A172 (cell line): ENCODE data around the gene ADGRD1. TPM values are rescaled to one million over a fixed set of nuclear protein-coding genes. Genes with fewer than 3 reads are reported as not detected.

Experiments
- DNase-seq: peaks from one replicate; pipeline ENCODE4 v3.0.0-alpha.2; 2015; ENCODE audit warnings: low spot score
- total RNA-seq: library from RNA; depleted of rRNA; stranded (reverse); fragments of >200 nt; shearing (Covaris generic); gene quantifications from 2 replicates; pipeline ENCODE4 v1.2.3, GENCODE V29; 2014

The ADGRD1 gene
- total RNA-seq, 1 experiment from 2014 or later, result 0.52 TPM

DNA sequence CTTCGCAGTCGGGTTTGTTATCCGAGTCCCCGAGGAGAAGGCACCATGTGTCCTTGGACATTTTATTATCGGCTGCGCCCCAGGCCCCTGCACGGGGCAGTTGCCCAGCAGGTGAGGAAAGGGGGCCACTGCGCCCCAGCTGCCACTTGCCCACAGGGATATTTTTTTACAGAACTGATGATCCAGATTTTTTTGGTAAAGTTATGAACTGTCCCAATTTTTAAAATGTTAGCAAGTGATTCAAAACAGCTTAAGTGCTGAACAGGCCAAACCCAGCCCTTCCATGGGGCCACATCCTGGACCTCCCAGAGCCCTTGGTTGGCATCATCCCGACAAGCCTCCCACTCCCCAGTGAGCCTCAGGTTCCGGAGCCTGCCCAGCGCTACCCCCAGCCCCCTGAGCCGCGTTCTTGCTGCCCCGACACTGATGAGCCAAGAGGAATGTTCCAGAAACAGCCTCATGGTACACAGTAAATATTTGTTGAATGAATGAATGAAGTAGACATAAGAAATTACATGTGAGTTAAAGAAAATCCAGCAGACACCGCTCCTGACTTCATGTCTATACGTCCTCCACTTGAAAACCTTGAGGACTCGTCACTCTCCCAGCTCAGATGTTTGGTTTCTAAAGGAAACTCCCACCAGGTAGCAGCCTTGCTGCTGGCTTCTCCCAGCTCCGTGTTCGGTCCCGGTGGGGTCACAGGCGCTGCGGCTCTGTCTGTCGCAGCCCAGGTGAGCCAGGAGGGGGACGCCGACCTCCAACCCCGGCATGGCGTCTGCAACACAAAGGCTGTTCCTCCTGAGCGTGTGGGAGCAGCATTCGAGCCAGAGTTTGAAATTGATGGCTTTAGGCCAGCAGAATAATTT is 88.5 kb downstream of the ADGRD1 start:
- DNase-seq, result no peak

- DNase-seq, result no peak
These were observed 89.1 kb downstream of the ADGRD1 start for GRCh38 chr12:131042834-131043245.

GRCh38 chr12:131043401-131043871 is 89.7 kb downstream of the ADGRD1 start:
- DNase-seq, result no peak

GRCh38 chr12:131044136-131044535 is 90.4 kb downstream of the ADGRD1 start:
- DNase-seq, result no peak

DNA sequence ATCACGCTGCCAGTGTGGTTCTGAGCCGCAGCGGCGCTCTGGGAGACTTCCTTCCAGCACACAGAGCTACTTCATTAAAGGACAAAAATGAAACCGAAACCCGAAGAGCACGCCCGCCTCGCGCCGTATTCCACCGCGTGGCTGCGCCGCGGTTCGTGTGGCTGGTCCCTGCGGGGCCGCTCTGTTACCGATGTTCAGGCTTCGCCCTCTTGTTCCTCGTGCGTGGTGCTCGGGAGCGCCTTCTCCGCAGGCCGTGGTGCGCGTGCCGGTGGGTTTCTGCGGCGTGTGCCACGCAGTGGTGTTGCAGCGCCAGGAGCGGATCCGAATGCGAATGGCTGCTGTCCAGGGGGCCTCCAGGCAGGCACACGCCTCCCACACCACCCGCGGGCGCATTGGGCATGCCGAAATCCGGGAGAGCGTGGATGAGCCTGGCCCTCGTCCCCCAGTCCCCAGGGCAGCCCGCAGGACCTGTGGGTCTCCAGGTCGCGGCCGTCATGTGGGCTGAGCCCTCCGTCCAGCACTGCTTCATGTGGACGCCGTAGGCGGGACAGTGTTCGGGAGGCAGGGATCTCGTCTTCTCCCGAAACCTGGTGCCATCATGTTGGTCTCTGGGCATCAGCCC is 91.2 kb downstream of the ADGRD1 start:
- no peak for DNase-seq

DNA sequence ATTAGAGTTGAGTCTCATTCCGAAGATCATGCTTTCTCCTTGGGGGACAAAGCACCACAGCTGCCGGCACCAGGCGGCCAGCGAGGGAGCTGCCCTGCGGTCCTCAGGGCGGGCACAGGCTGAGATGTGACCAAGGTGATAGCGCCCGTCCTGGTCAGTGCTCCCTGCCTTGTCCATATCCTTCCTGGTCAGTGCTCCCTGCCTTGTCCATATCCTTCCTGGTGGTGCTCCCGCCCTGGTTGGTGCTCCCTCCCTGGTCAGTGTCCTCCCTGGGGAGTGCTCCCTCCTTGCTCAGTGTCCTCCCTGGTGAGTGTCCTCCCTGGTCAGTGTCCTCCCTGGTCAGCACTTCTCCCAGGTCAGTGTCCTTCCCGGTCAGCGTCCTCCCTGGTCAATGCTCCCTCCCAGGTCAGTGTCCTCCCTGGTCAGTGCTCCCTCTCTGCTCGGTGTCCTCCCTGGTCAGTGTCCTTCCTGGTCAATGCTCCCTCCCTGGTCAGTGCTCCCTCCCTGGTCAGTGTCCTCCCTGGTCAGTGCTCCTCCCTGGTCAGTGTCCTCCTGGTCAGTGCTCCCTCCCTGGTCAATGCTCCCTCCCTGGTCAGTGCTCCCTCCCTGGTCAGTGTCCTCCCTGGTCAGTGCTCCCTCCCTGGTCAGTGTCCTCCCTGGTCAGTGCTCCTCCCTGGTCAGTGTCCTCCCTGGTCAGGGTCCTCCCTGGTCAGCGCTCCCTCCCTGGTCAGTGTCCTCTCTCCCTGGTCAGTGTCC is 92.2 kb downstream of the ADGRD1 start:
- no peak for DNase-seq

DNA sequence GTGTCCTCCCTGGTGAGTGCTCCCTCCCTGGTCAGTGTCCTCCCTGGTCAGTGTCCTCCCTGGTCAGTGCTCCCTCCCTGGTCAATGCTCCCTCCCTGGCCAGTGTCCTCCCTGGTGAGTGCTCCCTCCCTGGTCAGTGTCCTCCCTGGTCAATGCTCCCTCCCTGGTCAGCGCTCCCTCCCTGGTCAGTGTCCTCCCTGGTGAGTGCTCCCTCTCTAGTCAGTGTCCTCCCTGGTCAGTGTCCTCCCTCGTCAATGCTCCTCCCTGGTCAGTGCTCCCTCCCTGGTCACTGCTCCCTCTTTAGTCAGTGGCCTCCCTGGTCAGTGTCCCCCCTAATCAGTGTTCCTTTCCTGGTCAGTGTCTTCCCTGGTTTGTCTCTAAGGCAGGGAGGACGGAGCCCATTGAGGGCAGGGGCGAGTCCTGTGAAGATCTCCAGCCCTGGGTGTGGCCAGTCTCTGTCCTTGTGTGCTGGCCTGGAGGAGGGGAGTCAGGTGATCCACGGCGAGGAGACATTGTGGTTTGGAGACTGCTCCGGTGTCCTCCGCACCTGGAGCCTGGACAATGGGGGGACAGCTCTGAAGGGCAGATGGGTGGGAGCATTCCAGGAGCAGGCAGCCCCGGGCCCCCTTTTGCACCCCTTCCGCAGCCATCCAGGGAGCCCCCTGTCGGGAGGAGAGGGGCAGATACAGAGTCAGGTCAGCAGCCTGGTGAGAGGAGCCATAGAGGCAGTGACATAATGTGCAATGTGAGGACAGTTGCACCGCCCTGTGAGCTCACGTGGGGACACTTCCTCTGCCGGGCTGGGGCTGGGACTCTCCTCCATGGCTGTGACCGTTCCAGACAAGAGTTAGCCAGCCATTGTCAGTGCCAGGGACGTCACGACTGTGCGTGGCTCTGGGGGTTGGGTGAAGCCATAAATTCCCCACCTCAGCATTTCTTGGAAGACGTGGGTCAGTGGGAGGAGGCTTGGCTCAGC is 93.4 kb downstream of the ADGRD1 start:
- no peak for DNase-seq

- DNase-seq, result no peak
These were observed 94.3 kb downstream of the ADGRD1 start for GRCh38 chr12:131047789-131048610.

- no peak for DNase-seq
These were observed 94.9 kb downstream of the ADGRD1 start for GRCh38 chr12:131048611-131048990.

DNA sequence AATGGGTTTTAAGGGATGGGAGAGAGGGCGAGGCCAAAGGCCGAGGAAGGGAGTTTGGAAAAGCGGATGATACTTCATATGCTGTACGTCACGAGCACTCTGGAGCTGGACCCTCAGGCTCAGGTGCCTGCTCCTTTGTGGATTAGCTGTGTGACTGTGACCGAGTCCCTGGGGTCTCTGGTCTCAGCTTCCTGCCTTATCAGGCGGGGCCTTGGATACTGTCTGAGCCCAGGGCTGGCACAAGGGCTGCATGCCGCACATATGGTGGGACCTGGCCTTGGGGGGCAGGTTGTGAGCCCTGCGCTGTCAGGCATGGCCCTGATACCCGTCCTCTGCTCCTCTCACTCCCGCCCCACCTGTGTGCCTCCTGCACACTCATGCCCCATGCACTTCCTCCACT is 95.3 kb downstream of the ADGRD1 start:
- no peak for DNase-seq

DNA sequence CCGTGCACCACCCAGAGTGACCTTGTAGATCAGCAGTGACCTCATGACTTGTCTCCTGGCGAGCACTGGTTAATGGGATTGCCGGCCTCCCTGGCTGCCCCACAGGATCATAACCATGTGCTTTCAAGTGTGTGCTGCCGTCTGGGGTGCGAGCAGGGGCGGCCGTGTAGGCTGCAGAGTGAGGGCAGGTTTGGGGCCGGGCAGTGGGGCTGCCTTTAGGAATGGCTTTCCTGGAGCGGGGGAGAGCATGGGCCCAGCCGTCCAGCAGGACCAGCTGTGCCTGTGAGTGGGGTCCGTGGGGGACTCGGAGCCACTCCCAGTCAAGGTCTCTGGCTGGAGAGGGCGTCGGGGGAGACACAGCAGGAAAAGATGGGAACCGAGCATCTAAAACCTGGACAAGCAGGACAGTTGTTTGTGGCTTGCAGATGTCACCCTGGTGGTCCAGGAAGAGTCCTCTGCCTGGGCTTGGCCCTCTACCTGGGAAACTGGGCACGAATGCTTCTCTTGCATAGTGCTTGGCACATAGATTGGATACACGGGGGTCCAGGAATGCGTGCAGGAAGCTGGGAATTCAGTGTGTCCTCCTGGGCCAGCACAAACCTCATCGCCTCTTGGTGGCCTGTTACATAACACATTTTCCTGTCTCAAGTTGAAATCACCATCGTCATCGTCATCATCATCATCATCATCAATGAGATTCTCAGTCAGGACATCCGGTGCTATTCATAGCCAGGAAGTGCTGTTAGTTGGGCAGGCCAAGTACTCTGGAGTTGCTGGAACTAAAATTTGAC is 96.0 kb downstream of the ADGRD1 start:
- no peak for DNase-seq

GRCh38 chr12:131050463-131051154 is 96.9 kb downstream of the ADGRD1 start:
- no peak for DNase-seq

GRCh38 chr12:131051155-131051473 is 97.4 kb downstream of the ADGRD1 start:
- DNase-seq, result no peak

GRCh38 chr12:131052063-131052781 is 98.5 kb downstream of the ADGRD1 start:
- no peak for DNase-seq

- DNase-seq, result no peak
These were observed 99.2 kb downstream of the ADGRD1 start for GRCh38 chr12:131052929-131053328.

GRCh38 chr12:131053567-131053966 is 99.9 kb downstream of the ADGRD1 start:
- no peak for DNase-seq

DNA sequence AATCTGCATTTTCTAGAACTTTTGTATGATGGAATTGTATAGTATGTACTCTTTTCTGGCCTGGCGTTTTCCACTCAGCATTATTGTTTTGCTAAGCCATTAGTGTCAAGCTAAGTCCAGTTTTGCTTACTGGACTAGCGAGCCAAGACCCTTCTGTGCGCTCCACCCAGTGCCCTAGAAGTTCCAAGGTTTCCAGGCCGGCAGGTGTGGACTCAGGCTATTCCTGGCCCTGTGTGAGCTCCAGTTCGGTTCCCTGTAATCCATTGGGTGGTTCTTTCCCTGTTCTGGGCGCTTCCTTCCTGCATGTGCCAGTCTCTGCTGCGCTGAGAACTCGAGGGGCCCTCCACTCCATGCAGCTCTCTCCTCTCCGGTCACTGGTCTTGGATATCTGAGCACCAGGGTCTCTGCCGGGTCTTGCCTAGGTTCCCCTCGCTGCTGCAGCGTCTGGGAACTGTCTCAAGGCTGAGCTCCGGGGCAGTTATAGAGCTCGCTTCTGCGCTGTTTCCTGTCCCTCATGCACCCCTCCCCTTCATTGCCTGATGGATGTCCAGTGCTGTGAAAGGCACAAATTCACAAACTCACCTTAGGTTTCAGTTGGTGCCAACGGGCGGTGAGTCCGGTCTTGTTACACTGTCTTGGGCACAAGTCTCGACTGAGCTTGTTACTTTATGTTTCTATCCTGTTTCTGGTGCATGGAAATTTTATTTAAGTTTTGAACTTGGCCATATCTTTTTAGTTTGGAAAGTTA is 100.8 kb downstream of the ADGRD1 start:
- no peak for DNase-seq

- DNase-seq, result no peak
These were observed 101.4 kb downstream of the ADGRD1 start for GRCh38 chr12:131055093-131055465.
